Keratinocyte (primary cell): Measurements from ENCODE around the gene SORBS2. TPM values are rescaled to one million over a fixed set of nuclear protein-coding genes. Genes with fewer than 3 reads are reported as not detected.

Experiments
- DNase-seq: peaks from one replicate; pipeline ENCODE4 v3.0.0-alpha.2; 2011; ENCODE audit warnings: low read depth, missing footprints, low spot score
- FAIRE-seq: peaks from 2 replicates; lab custom pipeline; 2011; peaks lifted over from hg19 to GRCh38; lab: Jason Lieb, UNC
- H2AFZ ChIP-seq: 2 replicates; pipeline ENCODE4 v1.6.0; 2012; ENCODE audit warnings: low read length, control low read depth, inconsistent platforms; ENCODE audit not compliant: control insufficient read depth
- H3K27ac ChIP-seq: 2 replicates; pipeline ENCODE4 v1.5.1; 2011; ENCODE audit warnings: low read length; ENCODE audit not compliant: control insufficient read depth, insufficient read depth
- H3K27me3 ChIP-seq: 3 replicates; pipeline ENCODE4 v1.6.0; 2011; ENCODE audit warnings: low read length; ENCODE audit not compliant: control insufficient read depth, insufficient read depth; ENCODE audit errors: extremely low read depth
- H3K36me3 ChIP-seq, 2 experiments: 2 replicates in 1 of 2; 3 replicates in 1 of 2; pipeline ENCODE4 v1.5.1; 2011; ENCODE audit warnings: low read length in 2 of 2, mild to moderate bottlenecking in 1 of 2; ENCODE audit not compliant: control insufficient read depth in 2 of 2, insufficient read depth in 2 of 2; ENCODE audit errors: extremely low read depth in 1 of 2
- H3K4me1 ChIP-seq: 3 replicates; pipeline ENCODE4 v1.5.1; 2011; ENCODE audit warnings: low read length; ENCODE audit not compliant: control insufficient read depth, insufficient read depth; ENCODE audit errors: extremely low read depth
- H3K4me2 ChIP-seq: 3 replicates; pipeline ENCODE4 v1.6.0; 2011; ENCODE audit warnings: low read depth, low read length; ENCODE audit not compliant: control insufficient read depth, insufficient read depth; ENCODE audit errors: extremely low read depth
- H3K4me3 ChIP-seq, 3 experiments: fragments of 200-600 bp in 1 of 3; sonication (generic) in 1 of 3; 2 replicates in 2 of 3; 3 replicates in 1 of 3; pipeline ENCODE4 v1.5.1; 2011 to 2016; ENCODE audit warnings: low read length in 3 of 3, mild to moderate bottlenecking in 3 of 3, control low read depth in 2 of 3, inconsistent platforms in 1 of 3, low read depth in 1 of 3, mixed read lengths in 1 of 3, mixed run types in 1 of 3, moderate library complexity in 1 of 3; ENCODE audit not compliant: control insufficient read depth in 2 of 3, insufficient read depth in 2 of 3; ENCODE audit errors: extremely low read depth in 1 of 3
- H3K79me2 ChIP-seq: 2 replicates; pipeline ENCODE4 v1.6.0; 2012; ENCODE audit warnings: low read length; ENCODE audit not compliant: control insufficient read depth, insufficient read depth
- H3K9ac ChIP-seq: 3 replicates; pipeline ENCODE4 v1.6.0; 2011; ENCODE audit warnings: low read length; ENCODE audit not compliant: control insufficient read depth, insufficient read depth; ENCODE audit errors: extremely low read depth
- H3K9me1 ChIP-seq: 3 replicates; pipeline ENCODE4 v1.6.0; 2011; ENCODE audit warnings: low read length; ENCODE audit not compliant: control insufficient read depth, insufficient read depth; ENCODE audit errors: extremely low read depth
- H3K9me3 ChIP-seq: 2 replicates; pipeline ENCODE4 v1.5.1; 2012; ENCODE audit warnings: low read depth, low read length; ENCODE audit not compliant: control insufficient read depth
- H4K20me1 ChIP-seq: 3 replicates; pipeline ENCODE4 v1.6.0; 2011; ENCODE audit warnings: low read length; ENCODE audit not compliant: control insufficient read depth, insufficient read depth; ENCODE audit errors: extremely low read depth
- CTCF ChIP-seq, 3 experiments: IDR thresholded peaks in 1 of 3; conservative IDR thresholded peaks in 1 of 3; optimal IDR thresholded peaks in 1 of 3; 2 replicates in 2 of 3; 3 replicates in 1 of 3; pipeline versions ENCODE3 to v1.5.1; 2011; ENCODE audit warnings: low read length in 3 of 3, mild to moderate bottlenecking in 3 of 3, moderate library complexity in 2 of 3, control low read depth in 1 of 3, inconsistent platforms in 1 of 3; ENCODE audit not compliant: insufficient read depth in 2 of 3; ENCODE audit errors: extremely low read depth in 1 of 3
- EZH2 ChIP-seq: IDR thresholded peaks from one replicate; pipeline ENCODE4 v1.6.1; 2012; ENCODE audit warnings: inconsistent platforms, mild to moderate bottlenecking, low read length, moderate library complexity
- dilution Hi-C: fragments of 300-500 bp; cut with MboI; formaldehyde crosslinking; loops from one replicate; pipeline ENCODE4 v1.7.0; 2020; ENCODE audit warnings: low sequenced_read_pairs; ENCODE audit not compliant: extremely low pct_ligation_motif_present
- polyA plus RNA-seq, 5 experiments: library from polyadenylated mRNA; depleted of rRNA in 3 of 5; stranded (reverse) in 3 of 5; stranded (forward) in 1 of 5; unstranded in 1 of 5; fragments of >200 nt; gene quantifications; 1 replicate in 1 of 5; 2 replicates in 3 of 5; 3 replicates in 1 of 5; pipeline versions ENCODE4 v1.2.1 to v1.2.3, GENCODE V29; 2011 to 2012; ENCODE audit warnings: missing spikeins in 2 of 5, low read depth in 1 of 5, low replicate concordance in 1 of 5

The SORBS2 gene
- polyA plus RNA-seq, 1 donor (not counting 4 experiments of a cell fraction or from before 2014, with no cell fraction given), result 0.14 TPM

- DNase-seq (no peak), FAIRE-seq (no peak)
- no peaks in the 10 kb centered on the region for H3K36me3 ChIP-seq
- H3K79me2 ChIP-seq, result no peaks in the 10 kb centered on the region
- H4K20me1 ChIP-seq, result no peaks in the 10 kb centered on the region
- no peak overlapping the region for H3K9ac ChIP-seq
- dilution Hi-C loops, result no loop called here
- no peak overlapping the region for H2AFZ ChIP-seq
- no peak overlapping the region for H3K4me3 ChIP-seq
- H3K4me1 ChIP-seq, result no peaks in the 10 kb centered on the region
- no peak overlapping the region for H3K27ac ChIP-seq
- H3K9me1 ChIP-seq, result no peaks in the 10 kb centered on the region
- H3K4me2 ChIP-seq, result no peak overlapping the region
- TF ChIP-seq EZH2 (no peak), CTCF (optimal IDR thresholded peaks at IDR 0.05 in 1 of 3, IDR thresholded peaks at IDR 0.05 in 1 of 3, conservative IDR thresholded peaks at IDR 0.05 in 1 of 3; ENCODE audit: extremely low read depth in 1 of 3, insufficient read depth in 2 of 3, low read length in 3 of 3) (no peak)
- H3K27me3 ChIP-seq, result no peaks in the 10 kb centered on the region
- H3K9me3 ChIP-seq, result no peaks in the 10 kb centered on the region
Measured at GRCh38 chr4:185654965-185655554, 156.9 kb downstream of the SORBS2 start.

GRCh38 chr4:185654311-185654710, 157.7 kb downstream of the SORBS2 start:
- FAIRE-seq (no peak), DNase-seq (no peak)
- H3K27me3 ChIP-seq, result no peaks in the 10 kb centered on the region
- no peak overlapping the region for H2AFZ ChIP-seq
- H4K20me1 ChIP-seq, result no peaks in the 10 kb centered on the region
- no peak overlapping the region for H3K27ac ChIP-seq
- H3K4me2 ChIP-seq, result no peak overlapping the region
- dilution Hi-C loops, result no loop called here
- no peak overlapping the region for H3K4me3 ChIP-seq
- H3K36me3 ChIP-seq, result no peaks in the 10 kb centered on the region
- H3K79me2 ChIP-seq, result no peaks in the 10 kb centered on the region
- no peaks in the 10 kb centered on the region for H3K4me1 ChIP-seq
- no peak overlapping the region for H3K9ac ChIP-seq
- no peaks in the 10 kb centered on the region for H3K9me3 ChIP-seq
- no peaks in the 10 kb centered on the region for H3K9me1 ChIP-seq
- TF ChIP-seq EZH2 (no peak), CTCF (optimal IDR thresholded peaks at IDR 0.05 in 1 of 3, IDR thresholded peaks at IDR 0.05 in 1 of 3, conservative IDR thresholded peaks at IDR 0.05 in 1 of 3; ENCODE audit: extremely low read depth in 1 of 3, insufficient read depth in 2 of 3, low read length in 3 of 3) (no peak)
